Loucy (cell line): ENCODE results near the gene CYS1.

ENCODE experiments used
- H2AFZ ChIP-seq: fragments of 200-600 bp; sonication (generic); 2 replicates; pipeline ENCODE4 v1.6.0; 2016; ENCODE audit warnings: antibody characterized with exemption, mild to moderate bottlenecking, low read length, moderate library complexity
- H3F3A ChIP-seq: fragments of 200-600 bp; 2 replicates; pipeline ENCODE4 v1.6.0; 2016; ENCODE audit warnings: antibody characterized with exemption, low read depth, mild to moderate bottlenecking
- H3K27me3 ChIP-seq: fragments of 200-600 bp; sonication (generic); 2 replicates; pipeline ENCODE4 v1.6.1; 2014; ENCODE audit warnings: low read length, mild to moderate bottlenecking; ENCODE audit not compliant: insufficient read depth, poor library complexity, severe bottlenecking
- H3K36me3 ChIP-seq: fragments of 200-600 bp; sonication (generic); 2 replicates; pipeline ENCODE4 v1.6.1; 2016; ENCODE audit warnings: low read length; ENCODE audit not compliant: insufficient read depth
- H3K4me1 ChIP-seq: fragments of 200-600 bp; sonication (generic); 2 replicates; pipeline ENCODE4 v1.5.1; 2014; ENCODE audit warnings: low read length, mild to moderate bottlenecking; ENCODE audit not compliant: insufficient read depth, poor library complexity, severe bottlenecking
- H3K4me2 ChIP-seq: fragments of 200-600 bp; sonication (generic); 2 replicates; pipeline ENCODE4 v1.6.0; 2014; ENCODE audit warnings: antibody characterized with exemption, low read length, low read depth, mild to moderate bottlenecking; ENCODE audit not compliant: poor library complexity, severe bottlenecking
- H3K4me3 ChIP-seq: fragments of 200-600 bp; sonication (generic); 2 replicates; pipeline ENCODE4 v1.5.1; 2014; ENCODE audit warnings: low read length, mild to moderate bottlenecking, mixed read lengths; ENCODE audit not compliant: poor library complexity, severe bottlenecking
- H3K79me2 ChIP-seq: fragments of 200-600 bp; sonication (generic); 2 replicates; pipeline ENCODE4 v1.6.1; 2014; ENCODE audit warnings: low read length; ENCODE audit not compliant: insufficient read depth
- H3K9ac ChIP-seq: fragments of 200-600 bp; sonication (generic); 2 replicates; pipeline ENCODE4 v1.6.0; 2014; ENCODE audit warnings: mild to moderate bottlenecking, low read depth, low read length, moderate library complexity; ENCODE audit not compliant: poor library complexity, severe bottlenecking
- H3K9me2 ChIP-seq: fragments of 200-600 bp; sonication (generic); replicated peaks from 2 replicates; pipeline ENCODE4 v1.6.1; 2016; ENCODE audit warnings: low read depth, low read length, mixed read lengths
- H3K9me3 ChIP-seq: fragments of 200-600 bp; sonication (generic); 2 replicates; pipeline ENCODE4 v1.6.1; 2014; ENCODE audit warnings: mild to moderate bottlenecking, antibody characterized with exemption, low read length, low read depth; ENCODE audit not compliant: insufficient read depth
- H4K20me1 ChIP-seq: fragments of 200-600 bp; sonication (generic); 2 replicates; pipeline ENCODE4 v1.6.0; 2014; ENCODE audit warnings: antibody characterized with exemption, low read length, mild to moderate bottlenecking; ENCODE audit not compliant: insufficient read depth, poor library complexity, severe bottlenecking
- CTCF ChIP-seq: fragments of 200-600 bp; sonication (generic); conservative IDR thresholded peaks from 2 replicates; pipeline ENCODE4 v1.5.1; 2014; ENCODE audit warnings: mild to moderate bottlenecking, antibody characterized with exemption, low read length
- EZH2phosphoT487 ChIP-seq: fragments of 200-600 bp; IDR thresholded peaks from 2 replicates; pipeline ENCODE4 v1.6.1; 2018; ENCODE audit warnings: antibody characterized with exemption, mild to moderate bottlenecking, moderate library complexity, borderline replicate concordance

CYS1 gene

GRCh38 chr2:10036095-10036884, 43.9 kb downstream of the CYS1 start:
- TF ChIP-seq EZH2phosphoT487 (no peak), CTCF (peak; percentile 62)
- Histone ChIP-seq H3K9ac (no peak overlapping the region), H3K36me3 (no peaks in the 10 kb centered on the region), H3K4me2 (no peak overlapping the region), H3K9me2 (no peaks in the 10 kb centered on the region), H2AFZ (no peak overlapping the region), H3F3A (no peaks in the 10 kb centered on the region), H3K9me3 (no peaks in the 10 kb centered on the region), H3K4me1 (peaks cover 4% of the 10 kb centered on the region), H3K27me3 (no peaks in the 10 kb centered on the region), H3K4me3 (no peak overlapping the region), H4K20me1 (no peaks in the 10 kb centered on the region), H3K79me2 (no peaks in the 10 kb centered on the region)

GRCh38 chr2:10035633-10036032, 44.6 kb downstream of the CYS1 start:
- Histone ChIP-seq H3K4me1 (peaks cover 4% of the 10 kb centered on the region), H2AFZ (no peak overlapping the region), H3K4me2 (no peak overlapping the region), H3F3A (no peaks in the 10 kb centered on the region), H3K9me2 (no peaks in the 10 kb centered on the region), H3K36me3 (no peaks in the 10 kb centered on the region), H3K79me2 (no peaks in the 10 kb centered on the region), H3K9ac (no peak overlapping the region), H4K20me1 (no peaks in the 10 kb centered on the region), H3K27me3 (no peaks in the 10 kb centered on the region), H3K9me3 (no peaks in the 10 kb centered on the region), H3K4me3 (no peak overlapping the region)
- TF ChIP-seq EZH2phosphoT487 (no peak), CTCF (no peak)

GRCh38 chr2:10035053-10035422, 45.2 kb downstream of the CYS1 start:
- H4K20me1 ChIP-seq = no peaks in the 10 kb centered on the region
- H3K79me2 ChIP-seq = no peaks in the 10 kb centered on the region
- H3K9me3 ChIP-seq = no peaks in the 10 kb centered on the region
- no peaks in the 10 kb centered on the region for H3K27me3 ChIP-seq
- peaks cover 4% of the 10 kb centered on the region for H3K4me1 ChIP-seq
- no peaks in the 10 kb centered on the region for H3F3A ChIP-seq
- no peak overlapping the region for H3K4me2 ChIP-seq
- TF ChIP-seq EZH2phosphoT487 = no peak
- TF ChIP-seq CTCF = no peak
- no peak overlapping the region for H3K9ac ChIP-seq
- H2AFZ ChIP-seq = no peak overlapping the region
- no peak overlapping the region for H3K4me3 ChIP-seq
- no peaks in the 10 kb centered on the region for H3K9me2 ChIP-seq
- H3K36me3 ChIP-seq = no peaks in the 10 kb centered on the region
